Measurements from ENCODE around the gene TRIM10.
"Not testable (repeated sequence)": the region's sequence is repeated elsewhere in the genome, so short reads cannot be mapped to it uniquely, and the experiment has no call there.

The TRIM10 gene

GRCh38 chr6:30152910-30153610, 8.0 kb downstream of the TRIM10 start:
- DNase-seq, result no peak

GRCh38 chr6:30152016-30152673, 8.9 kb downstream of the TRIM10 start:
- peak; percentile 71 for DNase-seq

- DNase-seq, result peak; percentile 84
Observed at GRCh38 chr6:30151580-30151979, 9.4 kb downstream of the TRIM10 start.

GRCh38 chr6:30150671-30151395, 10.2 kb downstream of the TRIM10 start:
- no peak for DNase-seq

- DNase-seq, result no peak
Observed at GRCh38 chr6:30149858-30150550, 11.0 kb downstream of the TRIM10 start.

- DNase-seq, result peak; percentile 37
Observed at GRCh38 chr6:30149234-30149633, 11.8 kb downstream of the TRIM10 start.

DNA sequence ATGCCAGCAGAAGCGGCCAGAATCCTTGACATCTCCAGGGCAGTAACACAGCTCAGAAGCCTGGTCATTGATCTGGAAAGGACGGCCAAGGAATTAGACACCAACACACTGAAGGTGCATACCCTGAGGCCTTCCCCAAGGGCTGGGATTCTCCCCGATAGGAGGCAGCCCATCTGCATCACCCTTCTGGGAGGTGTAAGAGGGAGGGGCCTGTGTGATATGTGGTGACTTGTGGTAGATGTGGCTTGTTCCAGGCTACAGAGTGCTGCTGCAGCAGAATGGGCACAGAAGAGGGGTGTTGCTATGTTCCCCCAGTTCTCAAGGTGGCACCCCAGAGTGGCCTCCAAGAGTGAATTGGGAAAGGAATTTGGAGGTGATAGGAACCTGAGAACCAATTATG, 13.9 kb downstream of the TRIM10 start:
- DNase-seq, result no peak

DNA sequence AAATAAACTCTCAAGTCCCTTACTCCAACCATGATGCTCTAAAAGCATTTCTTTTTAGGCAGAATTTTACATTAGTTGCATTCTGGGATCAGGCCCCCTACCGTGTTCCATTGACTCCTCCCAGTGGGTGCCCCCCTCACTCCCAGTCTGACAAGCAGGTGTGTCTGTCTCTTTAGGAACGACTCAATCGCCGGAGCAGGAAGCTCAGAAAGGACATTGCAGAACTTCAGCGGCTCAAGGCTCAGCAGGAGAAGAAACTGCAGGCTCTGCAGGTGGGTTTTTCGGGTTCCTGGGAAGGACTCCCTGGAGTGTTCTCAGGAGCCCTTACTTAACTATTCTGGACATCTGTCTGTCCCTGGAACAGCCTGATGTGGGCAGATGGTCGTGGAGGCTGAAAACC, 15.2 kb downstream of the TRIM10 start:
- no peak for DNase-seq

GRCh38 chr6:30144811-30145210, 16.2 kb downstream of the TRIM10 start:
- no peak for DNase-seq

- DNase-seq, result no peak
Observed at GRCh38 chr6:30143780-30144179, 17.2 kb downstream of the TRIM10 start.

DNA sequence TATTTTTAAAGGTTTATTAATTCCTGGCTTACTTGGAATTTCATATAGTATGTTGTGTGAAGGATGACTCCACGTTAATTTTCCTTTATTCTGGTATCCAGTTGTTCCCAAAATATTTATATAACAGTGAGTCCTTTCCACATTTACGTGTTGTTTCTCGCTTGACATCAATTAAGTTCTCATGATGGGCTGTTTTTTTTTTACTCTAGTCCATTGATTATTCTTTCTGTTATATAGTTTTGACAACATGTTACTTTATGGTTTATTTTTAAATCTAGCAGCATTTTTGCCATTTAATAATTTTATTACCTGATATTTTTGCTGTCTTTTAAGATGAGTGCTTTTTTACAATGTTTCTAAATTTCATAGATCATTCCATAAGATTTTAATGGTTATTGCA, 18.3 kb downstream of the TRIM10 start:
- DNase-seq, result no peak

DNA sequence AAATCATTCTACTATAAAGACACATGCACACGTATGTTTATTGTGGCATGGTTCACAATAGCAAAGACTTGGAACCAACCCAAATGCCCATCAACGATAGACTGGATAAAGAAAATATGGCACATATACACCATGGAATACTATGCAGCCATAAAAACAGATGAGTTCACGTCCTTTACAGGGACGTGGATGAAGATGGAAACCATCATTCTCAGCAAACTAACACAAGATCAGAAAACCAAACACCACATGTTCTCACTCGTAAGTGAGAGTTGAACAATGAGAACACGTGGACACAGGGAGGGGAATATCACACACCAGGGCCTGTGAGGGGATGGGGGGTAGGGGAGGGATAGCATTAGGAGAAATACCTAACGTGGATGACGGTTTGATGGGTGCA, 20.8 kb downstream of the TRIM10 start:
- DNase-seq, result not testable (repeated sequence)

GRCh38 chr6:30136570-30137286, 24.3 kb downstream of the TRIM10 start:
- no peak for DNase-seq

DNA sequence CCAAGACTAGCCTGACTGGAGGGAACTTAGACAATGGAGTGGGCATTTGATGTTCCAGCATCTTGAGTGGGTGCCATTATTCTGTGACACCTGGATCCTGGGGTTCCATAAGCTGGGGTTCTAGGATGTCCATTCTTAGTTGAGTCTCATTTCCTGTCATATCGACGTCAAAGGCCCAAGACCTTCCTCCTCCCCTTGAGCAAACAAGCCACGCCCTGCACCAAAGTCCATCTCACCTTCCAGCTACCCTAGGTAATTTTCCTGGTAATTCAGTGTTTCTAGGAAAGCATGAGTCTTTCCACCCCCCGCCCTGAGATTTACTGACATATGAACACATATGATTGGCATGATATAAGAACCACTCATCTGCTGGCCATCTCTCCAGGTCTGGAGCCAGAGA, 25.3 kb downstream of the TRIM10 start, which contains the start of gene TRIM40:
Gene TRIM40, plus strand, starts transcription at position 384 of the 400 bp plus-strand sequence. CDS start 897 bp downstream, outside the sequence.
- DNase-seq, result no peak

DNA sequence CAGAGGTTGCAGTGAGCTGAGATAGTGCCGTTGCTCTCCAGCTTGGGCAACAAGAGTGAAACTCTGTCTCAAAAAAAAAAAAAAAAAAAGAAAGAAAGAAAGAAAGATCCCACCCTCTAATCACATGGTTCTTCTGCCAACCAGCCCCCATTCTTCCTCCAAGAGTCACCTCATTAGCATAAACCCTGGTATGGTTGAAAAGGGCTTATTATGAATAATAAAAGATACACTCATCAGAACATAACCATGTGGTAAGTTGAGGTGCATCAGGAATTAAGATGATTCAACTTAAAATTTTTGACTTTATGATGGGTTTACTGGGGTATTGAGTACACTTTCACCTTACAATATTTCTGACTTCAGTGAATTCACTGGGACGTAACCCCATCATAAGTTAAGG, 25.9 kb downstream of the TRIM10 start:
- no peak for DNase-seq

- no peak for DNase-seq
Observed at GRCh38 chr6:30131947-30132497, 29.0 kb downstream of the TRIM10 start.

DNA sequence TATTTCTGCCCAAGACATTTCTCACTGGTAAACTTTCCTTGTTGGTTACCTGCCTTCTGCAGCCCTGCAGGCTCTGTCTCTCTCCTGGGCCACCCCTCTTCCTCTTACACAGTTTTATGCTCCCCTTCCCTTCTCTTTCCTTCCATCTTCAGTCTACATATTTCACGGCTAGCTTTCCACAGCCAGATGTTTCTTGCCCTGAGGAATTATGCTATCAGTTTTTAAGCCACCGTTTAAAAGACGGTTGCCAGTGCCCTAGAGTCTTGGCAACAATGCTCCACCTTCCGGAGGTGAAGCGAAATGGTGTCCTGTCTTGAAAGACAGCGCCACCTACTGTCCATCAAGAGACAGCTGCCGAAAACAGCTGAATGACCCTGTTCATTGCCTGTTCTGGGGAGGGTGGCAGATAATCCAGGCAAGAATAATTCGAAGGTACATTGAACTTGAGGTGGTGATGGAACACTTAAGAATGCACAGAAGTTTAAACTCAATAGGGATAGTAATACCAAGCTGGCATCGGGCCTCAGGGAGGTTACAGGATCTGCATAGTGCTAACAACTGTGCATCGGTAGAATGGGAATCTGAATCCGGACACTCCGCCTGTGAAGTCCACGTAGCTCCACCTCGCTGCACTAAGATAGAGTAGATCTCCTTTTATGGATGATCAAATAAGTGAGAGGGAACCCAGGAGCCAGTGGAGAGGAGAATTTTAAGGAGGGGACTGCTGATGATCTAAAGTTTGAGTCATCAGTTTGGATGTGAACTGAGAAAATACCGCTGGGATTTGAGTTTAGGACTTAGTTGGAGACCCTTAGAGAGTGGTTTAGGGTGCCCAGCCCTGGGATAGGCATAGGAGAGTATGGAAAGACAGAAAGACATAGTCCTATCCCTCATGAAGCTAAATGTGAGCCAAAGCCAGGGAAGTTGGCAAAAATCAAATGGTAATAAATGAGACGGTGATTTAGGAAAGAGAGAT, 29.8 kb downstream of the TRIM10 start:
- peak; percentile 90 for DNase-seq

DNA sequence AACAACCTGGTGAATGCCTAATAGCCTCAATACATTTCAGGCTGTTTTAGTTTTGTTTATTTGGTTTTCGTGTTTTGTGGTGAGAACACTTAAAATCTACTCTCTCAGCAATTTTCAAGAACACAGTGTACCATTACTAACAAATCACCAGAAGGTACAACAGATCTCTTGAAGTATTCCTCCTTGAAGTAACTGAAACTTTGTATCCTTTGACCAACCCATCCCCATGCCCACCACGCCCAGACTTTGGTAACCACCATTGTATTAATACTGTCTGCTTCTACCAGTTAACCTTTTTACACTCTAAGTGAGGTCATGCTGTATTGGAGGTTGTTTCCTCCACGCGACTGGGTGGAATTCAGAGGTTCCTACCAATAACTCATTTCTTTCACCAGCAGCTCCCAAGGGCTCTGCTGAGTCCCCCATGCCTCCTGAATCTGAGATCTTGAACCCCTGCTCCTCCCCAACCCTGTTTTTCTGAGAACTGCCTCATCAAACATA, 30.8 kb downstream of the TRIM10 start:
- DNase-seq, result no peak

DNA sequence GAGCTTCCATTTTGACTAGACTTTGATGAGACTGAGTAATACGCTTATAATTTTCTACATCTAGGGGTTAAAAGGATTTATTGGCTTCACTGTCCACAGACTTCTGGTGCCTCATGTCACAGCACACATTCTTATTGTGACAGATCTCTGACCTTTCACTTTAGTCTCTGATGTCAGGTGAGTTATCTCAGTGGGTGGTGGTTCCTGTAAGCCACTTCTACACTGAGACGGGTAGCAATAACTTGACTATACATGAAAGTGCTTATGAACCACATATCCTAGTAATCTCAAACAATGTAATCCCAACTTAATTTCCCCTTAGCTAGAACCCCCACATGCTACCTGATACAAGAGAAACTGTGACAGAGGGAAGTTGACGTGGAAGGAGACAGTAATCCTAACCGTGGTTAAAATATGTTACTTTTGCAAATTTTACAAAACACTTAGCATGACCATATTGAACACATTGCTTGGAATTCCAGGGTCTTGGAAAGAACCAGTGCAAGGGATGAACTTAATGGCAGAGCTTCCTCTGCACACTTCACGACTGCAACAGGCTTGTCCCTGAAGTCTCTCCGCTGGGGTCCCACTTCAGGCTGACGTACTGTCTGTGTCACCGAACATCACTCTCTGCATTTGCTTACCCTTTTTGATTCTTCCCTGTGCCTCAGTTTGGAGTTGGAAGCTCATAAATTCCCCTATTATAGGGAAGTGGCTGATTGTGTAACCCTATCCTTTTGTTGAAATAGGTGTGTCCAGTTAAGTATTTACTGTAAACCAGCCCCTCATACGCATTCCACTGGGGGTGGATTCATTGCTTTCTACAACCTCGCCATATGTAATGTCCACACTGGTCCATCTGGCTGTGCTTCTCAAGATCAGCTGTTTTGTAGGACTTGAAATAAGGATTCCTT, 31.5 kb downstream of the TRIM10 start:
- no peak for DNase-seq

Measured in hematopoietic multipotent progenitor cell treated with erythropoietin and hydrocortisone succinate and interleukin-3 and kit ligand, for 8 days (in vitro differentiated cells).